IPS-15b (cell line): ENCODE measurements around the gene GPC5.
"Not testable (repeated sequence)": the region's sequence is repeated elsewhere in the genome, so short reads cannot be mapped to it uniquely, and the experiment has no call there.

Experiments used
- H3K27me3 ChIP-seq: one replicate; pipeline ENCODE4 v1.6.1; 2013; ENCODE audit warnings: low read length; ENCODE audit not compliant: control insufficient read depth, insufficient read depth
- H3K36me3 ChIP-seq: one replicate; pipeline ENCODE4 v1.6.1; 2013; ENCODE audit warnings: low read length; ENCODE audit not compliant: control insufficient read depth, insufficient read depth
- H3K4me1 ChIP-seq: one replicate; pipeline ENCODE4 v1.6.1; 2013; ENCODE audit warnings: mild to moderate bottlenecking, low read length; ENCODE audit not compliant: control insufficient read depth, insufficient read depth
- H3K4me3 ChIP-seq: one replicate; pipeline ENCODE4 v1.5.1; 2013; ENCODE audit warnings: low read depth, low read length
- H3K9ac ChIP-seq: one replicate; pipeline ENCODE4 v1.6.1; 2013; ENCODE audit warnings: low read depth, mild to moderate bottlenecking, low read length
- H3K9me3 ChIP-seq: one replicate; pipeline ENCODE4 v1.6.1; 2013; ENCODE audit warnings: mild to moderate bottlenecking, low read length; ENCODE audit not compliant: control insufficient read depth, insufficient read depth

Gene GPC5

DNA sequence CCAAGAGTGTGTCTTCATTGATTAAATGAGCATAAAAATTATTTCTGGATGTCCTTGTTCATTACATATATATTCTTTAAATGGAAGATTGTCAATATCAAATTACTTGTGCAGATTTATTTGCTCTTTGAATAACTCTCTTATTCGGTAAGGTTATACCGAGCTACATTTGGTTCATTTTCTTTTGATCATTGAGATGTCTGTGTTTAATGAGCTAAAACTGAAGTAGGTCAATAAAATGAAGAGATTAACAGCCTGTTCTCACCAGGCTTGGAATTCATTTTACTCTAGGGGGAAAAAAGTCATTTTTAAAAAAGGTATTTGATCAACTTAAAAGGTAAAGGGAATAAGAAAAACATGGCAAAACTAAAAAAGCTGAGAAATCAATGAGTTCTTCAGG, 10.6 kb downstream of the GPC5 start:
- Histone ChIP-seq H3K4me3 (no peak overlapping the region), H3K9me3 (no peaks in the 10 kb centered on the region), H3K36me3 (no peaks in the 10 kb centered on the region), H3K27me3 (no peaks in the 10 kb centered on the region), H3K4me1 (no peaks in the 10 kb centered on the region), H3K9ac (no peak overlapping the region)

- H3K9me3 ChIP-seq, H3K27me3 ChIP-seq, H3K9ac ChIP-seq, H3K36me3 ChIP-seq, H3K4me1 ChIP-seq, H3K4me3 ChIP-seq: not testable (repeated sequence)
Measured at GRCh38 chr13:91416579-91416978, 18.2 kb downstream of the GPC5 start.

GRCh38 chr13:91417660-91418325, 19.4 kb downstream of the GPC5 start:
- no peaks in the 10 kb centered on the region for H3K36me3 ChIP-seq
- no peaks in the 10 kb centered on the region for H3K4me1 ChIP-seq
- H3K9ac ChIP-seq = no peak overlapping the region
- H3K27me3 ChIP-seq = no peaks in the 10 kb centered on the region
- no peak overlapping the region for H3K4me3 ChIP-seq
- H3K9me3 ChIP-seq = no peaks in the 10 kb centered on the region

- Histone ChIP-seq H3K36me3 (no peaks in the 10 kb centered on the region), H3K9me3 (peaks cover 5% of the 10 kb centered on the region), H3K4me3 (no peak overlapping the region), H3K9ac (no peak overlapping the region), H3K27me3 (no peaks in the 10 kb centered on the region), H3K4me1 (no peaks in the 10 kb centered on the region)
Measured at GRCh38 chr13:91426913-91427312, 28.5 kb downstream of the GPC5 start.

GRCh38 chr13:91438674-91439073, 40.3 kb downstream of the GPC5 start:
- H3K36me3 ChIP-seq, H3K27me3 ChIP-seq, H3K4me1 ChIP-seq, H3K9ac ChIP-seq, H3K4me3 ChIP-seq, H3K9me3 ChIP-seq: not testable (repeated sequence)

DNA sequence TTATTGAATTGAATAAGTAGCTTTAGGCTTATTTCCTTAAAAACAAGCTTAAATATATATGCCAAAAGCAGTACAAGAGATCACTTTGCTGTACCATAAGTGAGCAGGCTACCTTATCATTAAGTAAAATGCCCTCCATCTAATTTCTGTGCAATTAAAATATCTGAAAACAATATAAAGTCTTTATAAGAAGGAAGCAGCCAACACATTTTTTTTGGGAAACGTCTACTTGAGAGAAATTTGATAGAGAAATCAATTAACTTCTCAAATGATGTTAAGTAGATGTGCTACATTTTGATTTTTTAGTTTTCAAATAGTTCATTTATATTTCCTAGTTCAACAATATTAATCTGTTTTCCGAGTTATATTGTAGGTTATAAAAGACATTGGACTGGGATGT, 52.5 kb downstream of the GPC5 start:
- H3K27me3 ChIP-seq = no peaks in the 10 kb centered on the region
- no peaks in the 10 kb centered on the region for H3K4me1 ChIP-seq
- H3K36me3 ChIP-seq = no peaks in the 10 kb centered on the region
- H3K9ac ChIP-seq = no peak overlapping the region
- no peaks in the 10 kb centered on the region for H3K9me3 ChIP-seq
- H3K4me3 ChIP-seq = no peak overlapping the region

GRCh38 chr13:91454666-91455065, 56.2 kb downstream of the GPC5 start:
- H3K36me3 ChIP-seq = no peaks in the 10 kb centered on the region
- no peaks in the 10 kb centered on the region for H3K27me3 ChIP-seq
- H3K4me3 ChIP-seq = no peak overlapping the region
- H3K4me1 ChIP-seq = no peaks in the 10 kb centered on the region
- no peaks in the 10 kb centered on the region for H3K9me3 ChIP-seq
- no peak overlapping the region for H3K9ac ChIP-seq

DNA sequence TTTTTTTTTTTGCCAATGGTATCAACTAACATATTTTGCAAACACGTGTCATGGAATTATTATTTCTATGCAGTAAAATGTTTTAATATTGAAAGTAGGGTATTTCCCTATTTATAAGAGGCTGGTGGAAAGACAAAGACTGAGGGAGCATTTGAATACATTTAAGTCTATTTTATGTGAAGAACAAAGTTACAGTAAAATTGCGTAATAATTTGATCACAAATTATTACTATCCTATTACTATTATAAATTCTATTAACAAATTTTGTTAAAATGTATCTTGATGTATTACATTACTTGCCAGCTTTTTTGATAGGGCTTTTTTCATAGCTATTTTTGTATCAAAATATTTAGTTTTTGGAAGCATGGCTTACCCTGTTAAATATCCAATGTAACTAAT, 58.4 kb downstream of the GPC5 start:
- Histone ChIP-seq H3K4me3 (no peak overlapping the region), H3K27me3 (no peaks in the 10 kb centered on the region), H3K36me3 (no peaks in the 10 kb centered on the region), H3K4me1 (no peaks in the 10 kb centered on the region), H3K9me3 (no peaks in the 10 kb centered on the region), H3K9ac (no peak overlapping the region)

GRCh38 chr13:91459485-91459884, 61.1 kb downstream of the GPC5 start:
- Histone ChIP-seq H3K4me3 (no peak overlapping the region), H3K9ac (no peak overlapping the region), H3K4me1 (no peaks in the 10 kb centered on the region), H3K36me3 (no peaks in the 10 kb centered on the region), H3K9me3 (no peaks in the 10 kb centered on the region), H3K27me3 (no peaks in the 10 kb centered on the region)

DNA sequence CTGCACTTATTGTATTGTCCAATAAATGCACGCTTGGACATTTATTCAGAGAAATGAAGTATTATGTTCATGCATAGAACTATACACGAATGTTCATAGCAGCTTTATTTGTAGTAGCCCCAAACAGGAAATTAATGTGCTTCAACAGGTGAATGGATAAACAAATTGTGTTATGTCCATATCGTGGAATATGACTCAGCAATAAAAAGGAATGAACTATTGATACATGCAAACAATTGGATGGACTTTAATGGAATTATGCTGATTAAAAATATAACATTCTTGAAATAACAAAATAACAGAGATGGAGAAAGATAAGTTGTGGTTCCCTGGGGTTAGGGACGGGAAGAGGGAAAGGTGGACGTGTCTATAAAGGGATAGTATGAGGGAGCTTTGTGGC, 65.9 kb downstream of the GPC5 start:
- Histone ChIP-seq H3K36me3 (no peaks in the 10 kb centered on the region), H3K9me3 (no peaks in the 10 kb centered on the region), H3K4me1 (no peaks in the 10 kb centered on the region), H3K4me3 (no peak overlapping the region), H3K27me3 (no peaks in the 10 kb centered on the region), H3K9ac (no peak overlapping the region)

- H3K27me3 ChIP-seq = no peaks in the 10 kb centered on the region
- H3K36me3 ChIP-seq = no peaks in the 10 kb centered on the region
- H3K4me1 ChIP-seq = no peaks in the 10 kb centered on the region
- no peaks in the 10 kb centered on the region for H3K9me3 ChIP-seq
- H3K9ac ChIP-seq = no peak overlapping the region
- no peak overlapping the region for H3K4me3 ChIP-seq
Measured at GRCh38 chr13:91467236-91467635, 68.8 kb downstream of the GPC5 start.

- Histone ChIP-seq H3K27me3 (no peaks in the 10 kb centered on the region), H3K4me1 (no peaks in the 10 kb centered on the region), H3K9ac (no peak overlapping the region), H3K9me3 (no peaks in the 10 kb centered on the region), H3K4me3 (no peak overlapping the region), H3K36me3 (no peaks in the 10 kb centered on the region)
Measured at GRCh38 chr13:91468301-91468700, 69.9 kb downstream of the GPC5 start.
